C4-2B (cell line): ENCODE results near the gene PREB.
"Not testable (repeated sequence)": the region's sequence is repeated elsewhere in the genome, so short reads cannot be mapped to it uniquely, and the experiment has no call there.

Experiments used
- H3K27ac ChIP-seq: fragments of 450-650 bp; 2 replicates; pipeline ENCODE4 v1.5.1; 2017
- ZFX ChIP-seq: fragments of 450-650 bp; IDR thresholded peaks from 2 replicates; pipeline ENCODE4 v1.6.1; 2017
- TF ChIP-seq, protein P1 (sequence below): fragments of 450-650 bp; conservative IDR thresholded peaks from 2 replicates; pipeline ENCODE4 v1.5.1; 2017; ENCODE audit warnings: mild to moderate bottlenecking

PREB gene

GRCh38 chr2:27121906-27122305 is 12.5 kb downstream of the PREB start:
- no peak overlapping the region for H3K27ac ChIP-seq

DNA sequence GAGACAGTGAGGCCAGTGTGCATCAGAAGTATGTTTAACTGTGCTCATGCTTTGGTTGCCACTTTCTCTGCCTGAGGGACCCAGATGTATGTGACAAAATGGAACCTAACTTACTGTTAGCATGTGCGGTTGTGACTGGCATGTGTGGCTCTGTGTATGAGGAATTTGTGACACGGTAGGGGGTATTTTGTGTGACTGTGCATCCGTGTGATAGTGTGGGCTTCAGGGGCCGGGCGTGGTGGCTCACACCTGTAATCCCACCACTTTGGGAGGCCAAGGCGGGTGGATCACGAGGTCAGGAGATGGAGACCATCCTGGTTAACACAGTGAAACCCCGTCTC is 15.1 kb downstream of the PREB start:
- peak overlapping the region; percentile 92 for H3K27ac ChIP-seq

More at GRCh38 chr2:27121906-27122305, 12.5 kb downstream of the PREB start:
- TF ChIP-seq ZFX: no peak
- TF ChIP-seq, protein P1, sequence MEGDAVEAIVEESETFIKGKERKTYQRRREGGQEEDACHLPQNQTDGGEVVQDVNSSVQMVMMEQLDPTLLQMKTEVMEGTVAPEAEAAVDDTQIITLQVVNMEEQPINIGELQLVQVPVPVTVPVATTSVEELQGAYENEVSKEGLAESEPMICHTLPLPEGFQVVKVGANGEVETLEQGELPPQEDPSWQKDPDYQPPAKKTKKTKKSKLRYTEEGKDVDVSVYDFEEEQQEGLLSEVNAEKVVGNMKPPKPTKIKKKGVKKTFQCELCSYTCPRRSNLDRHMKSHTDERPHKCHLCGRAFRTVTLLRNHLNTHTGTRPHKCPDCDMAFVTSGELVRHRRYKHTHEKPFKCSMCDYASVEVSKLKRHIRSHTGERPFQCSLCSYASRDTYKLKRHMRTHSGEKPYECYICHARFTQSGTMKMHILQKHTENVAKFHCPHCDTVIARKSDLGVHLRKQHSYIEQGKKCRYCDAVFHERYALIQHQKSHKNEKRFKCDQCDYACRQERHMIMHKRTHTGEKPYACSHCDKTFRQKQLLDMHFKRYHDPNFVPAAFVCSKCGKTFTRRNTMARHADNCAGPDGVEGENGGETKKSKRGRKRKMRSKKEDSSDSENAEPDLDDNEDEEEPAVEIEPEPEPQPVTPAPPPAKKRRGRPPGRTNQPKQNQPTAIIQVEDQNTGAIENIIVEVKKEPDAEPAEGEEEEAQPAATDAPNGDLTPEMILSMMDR: no peak

DNA sequence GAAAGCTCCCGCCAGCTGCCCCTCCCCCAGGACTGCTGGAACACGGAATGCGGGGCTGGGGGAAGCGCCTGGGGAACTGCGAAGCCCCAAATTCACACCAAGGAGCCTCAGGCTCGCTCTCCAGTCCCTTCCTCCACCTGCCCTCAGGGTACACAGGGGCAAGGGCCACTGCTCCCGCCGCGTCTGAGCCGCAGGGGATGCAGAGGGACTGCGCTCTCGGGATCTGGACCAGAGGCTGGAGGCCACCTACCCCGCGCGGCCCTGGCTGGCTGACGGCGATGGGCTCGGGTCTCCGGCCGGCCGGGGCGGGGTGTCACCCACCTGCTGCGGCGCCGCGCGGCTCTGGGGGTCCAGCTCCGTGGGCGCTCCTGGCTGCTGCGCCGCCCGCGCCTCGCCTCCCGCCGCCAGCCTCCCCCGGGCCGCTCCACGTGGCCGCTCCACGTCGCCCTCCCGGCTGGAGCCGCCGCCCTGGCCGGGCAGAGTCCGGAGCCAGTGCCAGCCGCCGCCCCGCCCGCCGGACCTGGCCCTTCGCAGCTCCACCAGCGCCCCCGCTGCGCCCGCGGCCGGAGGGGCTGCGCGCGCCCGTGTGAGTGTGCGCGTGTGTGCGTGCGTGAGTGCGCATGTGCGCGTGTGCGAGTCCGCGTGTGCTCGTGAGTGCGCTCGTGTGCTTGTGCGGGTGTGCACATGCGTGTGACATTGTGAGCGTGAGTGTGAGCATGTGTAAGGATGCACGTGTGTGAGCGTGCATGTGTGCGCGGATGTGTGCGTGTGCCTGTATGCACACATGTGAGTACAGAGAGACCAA is 15.7 kb downstream of the PREB start, which contains the start of gene CGREF1:
TSS of gene CGREF1 (minus strand) at position 604 of the 805 bp plus-strand sequence. CDS start 14,762 bp downstream, outside the sequence.
- H3K27ac ChIP-seq: peak within 1 kb of the TSS; percentile 92
- TF ChIP-seq ZFX: peak; percentile 61
- TF ChIP-seq, protein P1: no peak

DNA sequence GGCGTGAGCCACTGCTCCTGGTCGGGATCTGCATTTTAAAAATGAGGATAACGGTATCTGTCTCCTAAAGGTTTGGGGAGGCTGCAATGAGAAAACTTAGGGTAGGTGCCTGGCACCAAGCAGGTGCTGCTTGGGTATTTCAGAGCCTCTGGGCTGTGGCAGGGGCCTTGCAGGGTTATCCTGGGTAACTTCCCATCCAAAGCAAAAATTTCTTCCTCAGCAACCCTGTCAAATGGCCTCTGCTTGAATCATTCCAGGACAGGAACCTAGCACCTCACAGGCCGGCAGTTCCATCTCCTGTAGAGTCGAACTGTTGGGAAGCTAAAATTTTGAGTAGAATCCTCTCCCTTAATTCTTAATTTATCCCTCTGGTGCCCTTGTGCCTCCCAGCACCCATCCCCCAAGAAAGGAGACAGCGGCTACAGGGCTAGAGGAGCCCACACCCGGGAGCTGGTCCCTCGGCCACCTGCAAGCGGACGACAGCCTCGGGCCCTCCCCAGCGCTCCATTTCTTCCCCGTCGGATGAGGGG is 16.4 kb downstream of the PREB start:
- H3K27ac ChIP-seq: peak overlapping the region; percentile 92
- TF ChIP-seq, protein P1: no peak
- no peak for TF ChIP-seq ZFX

- TF ChIP-seq, protein P1: no peak
- TF ChIP-seq ZFX: no peak
- no peak overlapping the region for H3K27ac ChIP-seq
Observed at GRCh38 chr2:27115519-27115918, 18.9 kb downstream of the PREB start.

- not testable (repeated sequence) for H3K27ac ChIP-seq
Observed at GRCh38 chr2:27111392-27112078, 22.9 kb downstream of the PREB start.

DNA sequence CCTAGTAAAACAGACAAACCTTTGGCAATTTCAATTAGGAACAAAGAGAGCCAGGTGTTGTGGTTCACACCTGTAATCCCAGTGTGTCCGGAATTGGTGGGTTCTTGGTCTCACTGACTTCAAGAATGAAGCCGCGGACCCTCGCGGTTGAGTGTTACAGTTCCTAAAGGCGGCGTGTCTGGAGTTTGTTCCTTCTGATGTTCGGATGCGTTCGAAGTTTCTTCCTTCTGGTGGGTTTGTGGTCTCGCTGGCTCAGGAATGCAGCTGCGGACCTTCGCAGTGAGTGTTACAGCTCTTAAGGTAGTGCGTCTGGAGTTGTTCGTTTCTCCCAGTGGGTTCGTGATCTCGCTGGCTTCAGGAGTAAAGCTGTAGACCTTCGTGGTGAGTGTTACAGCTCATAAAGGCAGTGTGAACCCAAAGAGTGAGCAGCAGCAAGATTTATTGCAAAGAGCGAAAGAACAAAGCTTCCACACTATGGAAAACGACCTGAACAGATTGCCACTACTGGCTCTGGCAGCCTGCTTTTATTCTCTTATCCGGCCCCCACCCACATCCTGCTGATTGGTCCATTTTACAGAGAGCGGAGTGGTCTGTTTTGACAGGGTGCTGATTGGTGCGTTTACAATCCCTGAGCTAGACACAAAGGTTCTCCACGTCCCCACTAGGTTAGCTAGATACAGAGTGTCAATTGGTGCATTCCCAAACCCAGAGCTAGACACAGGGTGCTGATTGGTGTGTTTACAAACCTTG is 23.7 kb downstream of the PREB start:
- not testable (repeated sequence) for H3K27ac ChIP-seq

DNA sequence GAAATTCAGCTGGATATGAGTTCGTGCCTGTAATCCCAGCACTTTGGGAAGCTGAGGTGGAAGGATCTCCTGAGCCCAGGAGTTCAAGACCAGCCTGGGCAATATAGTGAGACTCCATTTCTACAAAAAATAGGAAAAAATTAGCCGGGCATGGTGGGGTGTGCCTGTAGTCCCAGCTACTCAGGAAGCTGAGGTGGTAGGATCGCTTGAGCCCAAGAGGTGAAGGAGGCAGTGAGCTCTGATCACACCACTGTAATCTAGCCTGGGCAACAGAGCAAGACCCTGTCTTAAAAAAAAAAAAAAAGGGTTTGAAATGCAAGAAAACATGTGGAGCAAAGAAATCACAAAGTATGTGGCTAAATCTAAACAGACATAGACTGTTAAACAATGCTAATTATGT is 25.4 kb downstream of the PREB start:
- TF ChIP-seq, protein P1: no peak
- no peak overlapping the region for H3K27ac ChIP-seq
